SK-N-SH (cell line): Measurements from ENCODE around the gene LEFTY1. TPM values are rescaled to one million over a fixed set of nuclear protein-coding genes. Genes with fewer than 3 reads are reported as not detected.

ENCODE experiments used
- CTCF ChIA-PET: fragments of 300-600, 350-600 bp; formaldehyde crosslinking; extraction: SDS; loops from one replicate; lab custom pipeline; 2021; lab: Yijun Ruan, JAX
- POLR2A ChIA-PET: fragments of 350-600 bp; sonication (Branson Sonifier 250); formaldehyde crosslinking; extraction: SDS; loops from one replicate; lab custom pipeline; 2020; ENCODE audit warnings: antibody characterized with exemption, inconsistent platforms; lab: Yijun Ruan, JAX
- DNase-seq: peaks from one replicate; pipeline ENCODE4 v3.0.0; 2012
- H2AFZ ChIP-seq: fragments of 200-600 bp; sonication (generic); 2 replicates; pipeline ENCODE4 v1.8.1; 2016; ENCODE audit warnings: antibody characterized with exemption, mild to moderate bottlenecking, low read depth
- H3F3A ChIP-seq: fragments of 200-600 bp; sonication (generic); replicated peaks from 2 replicates; pipeline ENCODE3; 2016; ENCODE audit warnings: antibody characterized with exemption, mild to moderate bottlenecking; ENCODE audit not compliant: insufficient read depth
- H3K27ac ChIP-seq, 2 experiments: fragments of 200-500 bp in 1 of 2; fragments of 200-600 bp in 1 of 2; sonication (Bioruptor generic) in 1 of 2; sonication (generic), shearing (Covaris generic) in 1 of 2; 2 replicates each; pipeline versions ENCODE4 v1.5.1 to v1.6.1; 2014 to 2016; ENCODE audit warnings: low read depth in 2 of 2, inconsistent platforms in 1 of 2, low read length in 1 of 2, mild to moderate bottlenecking in 1 of 2, mixed read lengths in 1 of 2
- H3K27me3 ChIP-seq: fragments of 200-600 bp; sonication (generic), shearing (Covaris generic); 2 replicates; pipeline ENCODE4 v1.6.1; 2016; ENCODE audit warnings: mixed run types; ENCODE audit not compliant: insufficient read depth
- H3K36me3 ChIP-seq, 2 experiments: fragments of 200-500 bp in 1 of 2; fragments of 200-600 bp in 1 of 2; sonication (Bioruptor generic) in 1 of 2; sonication (generic) in 1 of 2; replicated peaks in 1 of 2; 2 replicates each; pipeline versions ENCODE3 to v1.5.1; 2014 to 2016; ENCODE audit warnings: low read length in 1 of 2, mild to moderate bottlenecking in 1 of 2; ENCODE audit not compliant: insufficient read depth in 2 of 2, control insufficient read depth in 1 of 2
- H3K4me1 ChIP-seq, 2 experiments: fragments of 200-500 bp in 1 of 2; fragments of 200-600 bp in 1 of 2; sonication (Bioruptor generic) in 1 of 2; sonication (generic), shearing (Covaris generic) in 1 of 2; 2 replicates each; pipeline versions ENCODE4 v1.5.1 to v1.6.1; 2014 to 2016; ENCODE audit warnings: low read depth in 1 of 2, low read length in 1 of 2, mixed run types in 1 of 2; ENCODE audit not compliant: insufficient read depth in 2 of 2, control insufficient read depth in 1 of 2
- H3K4me2 ChIP-seq: fragments of 200-600 bp; sonication (generic), shearing (Covaris generic); 2 replicates; pipeline ENCODE4 v1.6.1; 2017; ENCODE audit warnings: mixed run types
- H3K4me3 ChIP-seq, 2 experiments: fragments of 200-500 bp in 1 of 2; fragments of 200-600 bp in 1 of 2; sonication (Bioruptor generic) in 1 of 2; sonication (generic), shearing (Covaris generic) in 1 of 2; 2 replicates each; pipeline versions ENCODE4 v1.5.1 to v1.8.1; 2014 to 2016; ENCODE audit warnings: low read depth in 2 of 2, inconsistent platforms in 1 of 2, low read length in 1 of 2, mild to moderate bottlenecking in 1 of 2, mixed read lengths in 1 of 2, moderate library complexity in 1 of 2
- H3K79me2 ChIP-seq: fragments of 200-600 bp; sonication (generic); 2 replicates; pipeline ENCODE4 v1.8.1; 2017; ENCODE audit warnings: mild to moderate bottlenecking; ENCODE audit not compliant: insufficient read depth
- H3K9ac ChIP-seq: fragments of 200-600 bp; sonication (generic); 2 replicates; pipeline ENCODE4 v1.6.1; 2017; ENCODE audit warnings: mixed run types
- H3K9me2 ChIP-seq: fragments of 200-600 bp; sonication (generic); 2 replicates; pipeline ENCODE4 v1.6.1; 2017; ENCODE audit warnings: mixed run types
- H3K9me3 ChIP-seq: fragments of 200-600 bp; sonication (generic); 2 replicates; pipeline ENCODE4 v1.6.1; 2017; ENCODE audit warnings: mixed run types, mild to moderate bottlenecking, moderate library complexity
- H4K20me1 ChIP-seq: fragments of 200-600 bp; sonication (generic); 2 replicates; pipeline ENCODE4 v1.6.1; 2017; ENCODE audit warnings: mild to moderate bottlenecking, mixed run types; ENCODE audit not compliant: insufficient read depth
- EZH2phosphoT487 ChIP-seq: fragments of 200-600 bp; sonication (generic); IDR thresholded peaks from 2 replicates; pipeline ENCODE4 v1.6.1; 2017; ENCODE audit warnings: low read depth, mixed run types, mild to moderate bottlenecking, antibody characterized with exemption, moderate library complexity, borderline replicate concordance
- FOSL2 ChIP-seq: IDR thresholded peaks from 2 replicates; pipeline ENCODE4 v1.4.0; 2012; ENCODE audit warnings: low read depth, mild to moderate bottlenecking, moderate library complexity, borderline replicate concordance
- FOXJ3 ChIP-seq: sonication (generic); formaldehyde crosslinking; IDR thresholded peaks from 2 replicates; pipeline ENCODE4 v1.5.1; 2020; ENCODE audit warnings: mild to moderate bottlenecking, missing genetic modification reagents
- FOXM1 ChIP-seq: IDR thresholded peaks from 2 replicates; pipeline ENCODE4 v1.4.0; 2012; ENCODE audit warnings: low read depth, mild to moderate bottlenecking
- GABPA ChIP-seq: IDR thresholded peaks from 2 replicates; pipeline ENCODE4 v1.4.0; 2012; ENCODE audit warnings: low read depth, mild to moderate bottlenecking
- GATA2 ChIP-seq: sonication (generic); formaldehyde crosslinking; IDR thresholded peaks from 2 replicates; pipeline ENCODE4 v1.5.0; 2020; ENCODE audit warnings: mild to moderate bottlenecking, missing genetic modification reagents
- JUND ChIP-seq: IDR thresholded peaks from 2 replicates; pipeline ENCODE4 v1.4.0; 2012
- MEF2A ChIP-seq: IDR thresholded peaks from 2 replicates; pipeline ENCODE4 v1.4.0; 2012; ENCODE audit warnings: low read depth, borderline replicate concordance
- MXI1 ChIP-seq: IDR thresholded peaks from 2 replicates; pipeline ENCODE4 v1.6.1; 2012; ENCODE audit warnings: mild to moderate bottlenecking, low read depth, low read length, improper control_type of control experiment
- NRF1 ChIP-seq: IDR thresholded peaks from 2 replicates; pipeline ENCODE4 v1.6.1; 2012; ENCODE audit warnings: low read depth, mild to moderate bottlenecking, low read length
- POLR2AphosphoS5 ChIP-seq: IDR thresholded peaks from 2 replicates; pipeline ENCODE4 v1.6.1; 2012; ENCODE audit warnings: low read depth, low read length
- RAD21 ChIP-seq: IDR thresholded peaks from 2 replicates; pipeline ENCODE4 v1.6.1; 2012; ENCODE audit warnings: mild to moderate bottlenecking, low read length
- RCOR1 ChIP-seq: fragments of 150-350 bp; IDR thresholded peaks from 2 replicates; pipeline ENCODE4 v1.6.1; 2017; ENCODE audit warnings: antibody characterized with exemption, low read length
- RFX5 ChIP-seq: IDR thresholded peaks from 2 replicates; pipeline ENCODE4 v1.6.1; 2012; ENCODE audit warnings: mild to moderate bottlenecking, improper control_type of control experiment, low read length
- RXRA ChIP-seq: IDR thresholded peaks from 2 replicates; pipeline ENCODE4 v1.4.0; 2012; ENCODE audit warnings: low read depth, mild to moderate bottlenecking, borderline replicate concordance
- SIN3A ChIP-seq: IDR thresholded peaks from 2 replicates; pipeline ENCODE4 v1.6.1; 2012; ENCODE audit warnings: low read depth, mild to moderate bottlenecking, low read length, moderate library complexity, borderline replicate concordance
- SMC3 ChIP-seq: IDR thresholded peaks from 2 replicates; pipeline ENCODE4 v1.6.1; 2012; ENCODE audit warnings: low read depth, low read length, improper control_type of control experiment
- TCF12 ChIP-seq: IDR thresholded peaks from 2 replicates; pipeline ENCODE4 v1.4.0; 2012
- YY1 ChIP-seq: IDR thresholded peaks from 2 replicates; pipeline ENCODE4 v1.4.0; 2012; ENCODE audit warnings: low read depth, mild to moderate bottlenecking
- WGBS: methylation state at CpG from one replicate; pipeline ENCODE4 v1.1.6; 2017; ENCODE audit warnings: low lambda C conversion rate; 5-methylcytosine and 5-hydroxymethylcytosine counted together
- polyA plus RNA-seq, 3 experiments: library from polyadenylated mRNA; depleted of rRNA; stranded (reverse); fragments of >200 nt; gene quantifications; 2 replicates each; pipeline ENCODE4 v1.2.3, GENCODE V29; 2012
- TF ChIP-seq, protein P1 (sequence below): IDR thresholded peaks from 2 replicates; pipeline ENCODE4 v1.4.0; 2012; ENCODE audit warnings: low read depth, borderline replicate concordance
- TF ChIP-seq, protein P2 (sequence below): fragments of 150-350 bp; IDR thresholded peaks from 2 replicates; pipeline ENCODE4 v1.6.1; 2017; ENCODE audit warnings: antibody characterized with exemption, low read length, low read depth, borderline replicate concordance
- TF ChIP-seq, protein P3 (sequence below): fragments of 150-350 bp; IDR thresholded peaks from 2 replicates; pipeline ENCODE4 v1.6.1; 2016; ENCODE audit warnings: mild to moderate bottlenecking, low read depth, low read length
- TF ChIP-seq, protein P4 (sequence below): IDR thresholded peaks from 2 replicates; pipeline ENCODE4 v1.4.0; 2012; ENCODE audit warnings: low read depth

Gene LEFTY1
- polyA plus RNA-seq, 1 of the 3 experiments (the other 2 are of a cell fraction) = 0.07 TPM

DNA sequence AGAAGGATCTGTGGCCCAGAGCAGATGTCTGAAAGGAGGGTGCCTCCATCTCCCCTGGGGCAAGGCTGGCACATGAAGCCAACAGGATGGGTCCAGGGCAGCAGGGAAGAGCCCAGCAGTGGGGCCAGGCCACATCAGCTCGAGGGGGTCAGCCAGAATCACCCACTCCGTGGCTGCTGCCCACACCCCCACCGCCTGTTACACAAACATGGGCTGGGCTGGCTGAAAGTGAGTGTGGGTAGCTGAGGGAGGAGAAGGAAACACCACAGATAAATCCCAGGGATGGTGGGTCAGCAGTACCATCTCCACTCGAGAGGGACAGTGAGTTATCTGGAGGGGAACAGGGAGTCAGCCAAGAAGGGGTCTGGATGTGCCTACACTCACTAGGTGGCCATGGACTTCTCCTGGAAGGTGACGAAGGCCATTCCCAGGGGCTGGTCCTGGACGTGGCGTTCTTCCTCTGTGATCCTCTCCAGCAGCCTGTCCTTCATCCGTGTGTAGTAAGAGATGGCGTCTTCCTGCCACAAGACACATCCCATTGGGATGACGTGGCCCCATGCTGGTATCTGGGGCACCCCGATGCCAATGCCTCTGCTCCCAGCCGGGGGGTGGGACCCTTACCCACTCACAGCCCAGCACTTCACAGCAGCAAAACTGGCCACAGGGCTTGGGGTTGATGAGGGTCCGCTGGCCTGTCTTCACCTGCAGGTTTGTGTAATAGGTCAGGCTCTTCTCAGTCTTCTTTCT, 26.9 kb downstream of the LEFTY1 start:
- H2AFZ ChIP-seq = no peak overlapping the region
- H3K9me2 ChIP-seq = no peaks in the 10 kb centered on the region

DNA sequence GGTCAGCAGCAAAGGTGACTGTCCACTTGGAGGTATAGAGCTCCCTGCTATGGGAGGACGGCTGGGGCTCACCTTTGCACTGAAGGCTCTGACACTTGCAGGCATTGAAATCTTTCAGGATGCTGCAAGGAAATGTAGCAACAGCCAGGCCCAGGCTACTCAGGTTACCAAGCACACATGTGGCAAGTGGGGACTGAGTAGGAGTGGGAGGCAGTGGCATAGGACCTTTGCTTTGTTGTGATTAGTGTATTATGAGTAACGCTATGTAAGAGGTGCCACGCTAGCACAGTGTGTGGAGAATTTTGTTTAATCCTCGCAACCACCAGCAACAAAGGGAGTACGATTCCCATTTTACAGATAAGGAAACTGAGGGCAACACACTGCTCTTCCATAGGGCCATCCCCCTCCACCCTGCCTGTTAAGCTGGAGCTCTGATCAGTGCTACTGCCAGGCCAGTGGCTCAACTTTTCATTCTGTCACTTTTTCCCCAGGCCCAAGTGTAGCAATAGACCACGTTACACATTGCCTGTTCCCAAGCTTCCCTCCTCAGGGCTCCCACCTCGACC, 28.0 kb downstream of the LEFTY1 start:
- H3K9me2 ChIP-seq = no peaks in the 10 kb centered on the region
- no peak overlapping the region for H2AFZ ChIP-seq
- POLR2A ChIA-PET = interaction anchor here (1.1 kb wide), 1 partner anchor 21 kb away, joined by 4 read pairs; the partner anchor contains the start of gene TMEM63A
- H3K36me3 ChIP-seq = peaks cover 0 to 20% of the 10 kb centered on the region in 2 experiments
- WGBS = 96% methylated on average over 6 of the region's 7 CpGs
- DNase-seq = no peak
- no peaks in the 10 kb centered on the region for H3K27me3 ChIP-seq
- H3F3A ChIP-seq = peaks cover 10% of the 10 kb centered on the region
- H3K9ac ChIP-seq = no peak overlapping the region
- no peaks in the 10 kb centered on the region for H3K9me3 ChIP-seq
- H4K20me1 ChIP-seq = no peaks in the 10 kb centered on the region
- no peak overlapping the region for H3K4me3 ChIP-seq
- CTCF ChIA-PET = interaction anchor here (1.1 to 1.6 kb wide), 2 partner anchors 126 to 386 kb away, joined by 3 to 4 read pairs; no protein-coding TSS in a partner anchor
- no peak overlapping the region for H3K27ac ChIP-seq
- H3K4me2 ChIP-seq = no peak overlapping the region
- peaks cover 0 to 14% of the 10 kb centered on the region in 2 experiments; a peak in 2 of 4 replicates for H3K4me1 ChIP-seq
- H3K79me2 ChIP-seq = no peaks in the 10 kb centered on the region
- TF ChIP-seq RXRA (no peak), RCOR1 (no peak), GATA2 (CRISPR knock-in tag) (no peak), RAD21 (no peak), JUND (no peak), SMC3 (no peak), FOXM1 (no peak), TCF12 (no peak), NRF1 (no peak), MEF2A (no peak), YY1 (no peak), FOXJ3 (CRISPR knock-in tag) (no peak), SIN3A (no peak), EZH2phosphoT487 (no peak)
- TF ChIP-seq, protein P1, sequence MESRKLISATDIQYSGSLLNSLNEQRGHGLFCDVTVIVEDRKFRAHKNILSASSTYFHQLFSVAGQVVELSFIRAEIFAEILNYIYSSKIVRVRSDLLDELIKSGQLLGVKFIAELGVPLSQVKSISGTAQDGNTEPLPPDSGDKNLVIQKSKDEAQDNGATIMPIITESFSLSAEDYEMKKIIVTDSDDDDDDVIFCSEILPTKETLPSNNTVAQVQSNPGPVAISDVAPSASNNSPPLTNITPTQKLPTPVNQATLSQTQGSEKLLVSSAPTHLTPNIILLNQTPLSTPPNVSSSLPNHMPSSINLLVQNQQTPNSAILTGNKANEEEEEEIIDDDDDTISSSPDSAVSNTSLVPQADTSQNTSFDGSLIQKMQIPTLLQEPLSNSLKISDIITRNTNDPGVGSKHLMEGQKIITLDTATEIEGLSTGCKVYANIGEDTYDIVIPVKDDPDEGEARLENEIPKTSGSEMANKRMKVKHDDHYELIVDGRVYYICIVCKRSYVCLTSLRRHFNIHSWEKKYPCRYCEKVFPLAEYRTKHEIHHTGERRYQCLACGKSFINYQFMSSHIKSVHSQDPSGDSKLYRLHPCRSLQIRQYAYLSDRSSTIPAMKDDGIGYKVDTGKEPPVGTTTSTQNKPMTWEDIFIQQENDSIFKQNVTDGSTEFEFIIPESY = no peak
- TF ChIP-seq, protein P2, sequence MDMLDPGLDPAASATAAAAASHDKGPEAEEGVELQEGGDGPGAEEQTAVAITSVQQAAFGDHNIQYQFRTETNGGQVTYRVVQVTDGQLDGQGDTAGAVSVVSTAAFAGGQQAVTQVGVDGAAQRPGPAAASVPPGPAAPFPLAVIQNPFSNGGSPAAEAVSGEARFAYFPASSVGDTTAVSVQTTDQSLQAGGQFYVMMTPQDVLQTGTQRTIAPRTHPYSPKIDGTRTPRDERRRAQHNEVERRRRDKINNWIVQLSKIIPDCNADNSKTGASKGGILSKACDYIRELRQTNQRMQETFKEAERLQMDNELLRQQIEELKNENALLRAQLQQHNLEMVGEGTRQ = no peak

More for the DNA sequence above, 26.9 kb downstream of the LEFTY1 start:
- 83% methylated on average over 8 of the region's 13 CpGs for WGBS
- Histone ChIP-seq H4K20me1 (no peaks in the 10 kb centered on the region), H3K27me3 (no peaks in the 10 kb centered on the region), H3K79me2 (no peaks in the 10 kb centered on the region), H3K4me3 (no peak overlapping the region), H3K4me1 (peaks cover 0 to 20% of the 10 kb centered on the region in 2 experiments; a peak in 2 of 4 replicates), H3K27ac (no peak overlapping the region), H3F3A (peaks cover 20% of the 10 kb centered on the region), H3K9me3 (no peaks in the 10 kb centered on the region), H3K4me2 (no peak overlapping the region)
- POLR2A ChIA-PET = interaction anchor here (1.1 kb wide), 1 partner anchor 20 kb away, joined by 4 read pairs; the partner anchor contains the start of gene TMEM63A
- CTCF ChIA-PET = interaction anchor here (1.6 kb wide), 1 partner anchor 125 kb away, joined by 4 read pairs; no protein-coding TSS in a partner anchor
- no peak for DNase-seq
- TF ChIP-seq GATA2 (CRISPR knock-in tag) (no peak), MXI1 (no peak), FOSL2 (no peak), TCF12 (no peak), YY1 (no peak), JUND (no peak), EZH2phosphoT487 (no peak), NRF1 (no peak), RFX5 (no peak), GABPA (no peak), RCOR1 (no peak), POLR2AphosphoS5 (no peak), MEF2A (no peak)
- TF ChIP-seq, protein P3, sequence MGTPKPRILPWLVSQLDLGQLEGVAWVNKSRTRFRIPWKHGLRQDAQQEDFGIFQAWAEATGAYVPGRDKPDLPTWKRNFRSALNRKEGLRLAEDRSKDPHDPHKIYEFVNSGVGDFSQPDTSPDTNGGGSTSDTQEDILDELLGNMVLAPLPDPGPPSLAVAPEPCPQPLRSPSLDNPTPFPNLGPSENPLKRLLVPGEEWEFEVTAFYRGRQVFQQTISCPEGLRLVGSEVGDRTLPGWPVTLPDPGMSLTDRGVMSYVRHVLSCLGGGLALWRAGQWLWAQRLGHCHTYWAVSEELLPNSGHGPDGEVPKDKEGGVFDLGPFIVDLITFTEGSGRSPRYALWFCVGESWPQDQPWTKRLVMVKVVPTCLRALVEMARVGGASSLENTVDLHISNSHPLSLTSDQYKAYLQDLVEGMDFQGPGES = no peak
- TF ChIP-seq, protein P4, sequence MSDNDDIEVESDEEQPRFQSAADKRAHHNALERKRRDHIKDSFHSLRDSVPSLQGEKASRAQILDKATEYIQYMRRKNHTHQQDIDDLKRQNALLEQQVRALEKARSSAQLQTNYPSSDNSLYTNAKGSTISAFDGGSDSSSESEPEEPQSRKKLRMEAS = no peak
- TF ChIP-seq, all 33 proteins: peak for 0
- Histone ChIP-seq H3K9ac (no peak overlapping the region), H3K36me3 (peaks cover 5 to 23% of the 10 kb centered on the region in 2 experiments)
